GM19035 (cell line): ENCODE data around the gene NGB.
"Not testable (repeated sequence)": the region's sequence is repeated elsewhere in the genome, so short reads cannot be mapped to it uniquely, and the experiment has no call there.

Experiments used
- ATAC-seq: cut with Tn5 transposase; IDR thresholded peaks from one replicate; pipeline ENCODE4 v1.9.1; 2021; ENCODE audit not compliant: unreplicated experiment

Gene NGB

GRCh38 chr14:77296906-77297305 lies 25.9 kb upstream of the NGB start:
- no peak for ATAC-seq

DNA sequence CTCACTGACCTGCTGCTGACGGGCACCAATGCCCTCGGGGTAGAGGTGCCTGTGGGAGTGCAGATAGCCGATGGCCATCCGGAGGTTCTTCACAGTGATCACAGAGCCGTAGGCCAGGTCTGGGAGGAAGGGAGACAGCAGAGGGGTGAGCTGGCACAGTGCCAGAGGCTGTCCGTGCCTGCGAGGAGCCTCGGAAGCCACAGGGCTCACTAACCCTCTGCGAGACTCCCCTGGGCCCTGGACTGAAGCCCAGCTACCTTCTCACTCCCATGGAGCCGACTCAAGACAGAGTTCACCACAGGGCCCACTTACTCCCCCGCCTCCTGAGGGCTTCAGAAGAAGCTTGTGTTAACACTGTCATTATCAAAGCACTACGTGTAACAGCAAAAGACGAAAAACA lies 25.1 kb upstream of the NGB start:
- ATAC-seq, result no peak

DNA sequence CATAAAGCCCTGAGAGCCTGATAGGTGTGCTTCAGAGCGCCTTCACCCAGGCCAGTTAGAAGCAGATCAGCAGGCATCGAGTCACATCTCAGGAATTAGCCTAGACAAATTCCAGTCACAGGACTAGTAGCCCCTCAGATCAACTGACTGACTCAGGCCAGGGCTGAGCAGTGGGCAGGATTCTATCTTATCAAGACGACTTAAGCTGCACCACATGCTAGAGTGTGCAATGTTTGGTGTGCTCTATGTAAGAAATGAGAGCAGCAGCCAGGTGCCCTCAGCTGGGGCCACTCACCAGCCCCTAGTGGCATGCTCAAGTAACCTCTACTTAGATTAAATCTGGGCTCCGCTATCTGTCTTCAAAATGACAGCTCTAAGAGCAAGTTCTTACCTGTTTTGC lies 19.7 kb upstream of the NGB start:
- ATAC-seq, result no peak

GRCh38 chr14:77286576-77286975 lies 15.6 kb upstream of the NGB start:
- no peak for ATAC-seq

- no peak for ATAC-seq
Observed at GRCh38 chr14:77284466-77284865, 13.5 kb upstream of the NGB start.

DNA sequence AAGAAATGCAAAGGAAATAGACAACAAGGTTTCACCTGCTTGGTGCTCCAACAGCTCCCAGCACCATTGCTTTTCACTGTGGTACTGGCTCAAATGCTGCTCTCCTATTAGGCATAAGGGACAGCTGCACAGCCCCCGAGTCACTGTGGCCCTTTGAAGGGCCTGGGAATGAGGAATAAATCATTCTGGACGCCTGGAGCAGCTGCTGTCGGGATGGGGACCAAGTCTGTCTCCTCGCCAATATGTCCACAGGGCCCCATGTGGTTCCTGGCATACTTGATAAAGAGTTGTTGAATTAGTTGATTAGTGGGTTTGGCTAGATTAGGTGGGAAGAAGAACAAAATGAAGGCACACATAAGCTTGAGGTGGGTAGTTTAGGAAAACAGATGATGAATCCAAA lies 13.1 kb upstream of the NGB start:
- ATAC-seq, result no peak

GRCh38 chr14:77281852-77282410 lies 10.9 kb upstream of the NGB start:
- ATAC-seq, result no peak

DNA sequence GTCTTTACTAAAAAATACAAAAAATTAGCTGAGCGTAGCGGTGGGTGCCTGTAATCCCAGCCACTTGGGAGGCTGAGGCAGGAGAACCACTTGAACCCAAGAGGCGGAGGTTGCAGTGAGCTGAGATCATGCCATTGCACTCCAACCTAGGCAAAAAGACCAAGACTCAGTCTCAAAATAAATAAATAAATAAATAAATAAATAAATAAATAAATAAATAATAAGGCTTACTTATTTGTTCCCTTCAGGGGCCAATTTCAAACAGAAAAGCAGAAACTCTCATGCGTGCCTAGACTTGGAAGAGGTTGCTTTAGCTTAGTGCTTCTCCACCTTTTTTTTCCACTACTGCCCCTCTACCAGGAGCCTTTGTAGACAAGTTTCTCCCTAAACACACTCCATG lies 9.9 kb upstream of the NGB start:
- ATAC-seq, result not testable (repeated sequence)

- no peak for ATAC-seq
Observed at GRCh38 chr14:77279719-77280118, 8.7 kb upstream of the NGB start.

- no peak for ATAC-seq
Observed at GRCh38 chr14:77278461-77279230, 7.6 kb upstream of the NGB start.

GRCh38 chr14:77276959-77277358 lies 6.0 kb upstream of the NGB start:
- no peak for ATAC-seq

GRCh38 chr14:77276295-77276935 lies 5.4 kb upstream of the NGB start:
- no peak for ATAC-seq

DNA sequence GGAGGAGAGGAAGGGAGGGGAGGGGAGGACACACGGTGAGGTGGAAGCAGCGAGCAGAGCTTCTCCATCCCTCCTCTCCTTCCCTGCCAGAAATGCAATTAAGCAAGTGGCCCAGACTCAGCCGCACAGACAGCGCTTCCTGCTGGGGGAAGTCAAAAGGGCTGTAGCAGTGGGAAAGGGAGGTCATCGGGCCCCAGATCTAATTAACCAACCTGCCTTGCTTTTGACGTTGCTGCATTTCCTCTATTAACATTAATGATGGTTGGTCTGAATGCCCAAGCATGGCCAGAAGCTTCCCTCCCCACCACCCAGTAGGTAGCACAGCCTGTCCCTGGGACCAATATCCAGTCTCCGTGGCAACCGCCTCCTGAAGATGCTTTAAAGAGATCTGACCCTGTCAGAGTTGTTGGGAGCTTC lies 4.6 kb upstream of the NGB start:
- ATAC-seq, result no peak

- no peak for ATAC-seq
Observed at GRCh38 chr14:77275041-77275580, 4.1 kb upstream of the NGB start.

DNA sequence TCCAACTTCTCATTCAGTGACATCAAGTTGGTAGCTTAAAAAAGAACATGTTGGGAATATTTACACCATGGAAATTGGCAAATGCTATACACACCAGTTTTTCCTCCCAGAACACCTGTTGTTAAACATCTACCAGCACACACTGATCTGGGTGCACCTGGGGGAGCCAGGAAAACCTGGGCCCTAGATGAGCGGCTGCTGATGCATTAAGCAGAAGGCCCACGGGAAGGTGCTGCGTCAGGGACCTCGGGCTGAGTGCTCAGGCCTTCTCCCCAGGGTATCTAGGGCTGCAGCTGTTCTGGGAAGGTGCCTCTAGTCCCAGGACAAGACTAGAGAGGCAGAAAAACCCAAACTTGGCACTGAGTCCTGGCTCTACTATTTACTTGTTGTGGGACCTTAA lies 2.8 kb upstream of the NGB start:
- no peak for ATAC-seq

DNA sequence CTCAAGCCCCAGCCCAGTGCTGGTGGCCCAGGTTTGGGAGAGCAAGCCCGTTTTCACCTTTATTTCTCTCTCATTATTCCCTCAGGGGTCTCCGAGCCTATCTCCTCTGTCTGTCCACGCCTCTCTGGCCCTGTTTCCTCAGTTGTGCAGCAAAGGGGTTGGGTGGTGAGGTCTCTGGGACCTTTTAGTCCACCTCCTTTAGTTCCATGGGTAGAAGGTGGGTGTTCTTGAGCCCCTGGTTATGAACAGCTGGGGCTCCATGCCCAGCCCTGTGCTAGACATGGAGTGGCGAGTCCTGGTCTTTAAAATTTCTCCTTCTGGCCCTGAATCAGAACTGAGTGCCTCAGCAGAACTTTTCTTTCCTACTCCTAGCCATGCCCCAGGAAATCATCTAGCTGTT lies 1.3 kb upstream of the NGB start:
- ATAC-seq, result no peak

DNA sequence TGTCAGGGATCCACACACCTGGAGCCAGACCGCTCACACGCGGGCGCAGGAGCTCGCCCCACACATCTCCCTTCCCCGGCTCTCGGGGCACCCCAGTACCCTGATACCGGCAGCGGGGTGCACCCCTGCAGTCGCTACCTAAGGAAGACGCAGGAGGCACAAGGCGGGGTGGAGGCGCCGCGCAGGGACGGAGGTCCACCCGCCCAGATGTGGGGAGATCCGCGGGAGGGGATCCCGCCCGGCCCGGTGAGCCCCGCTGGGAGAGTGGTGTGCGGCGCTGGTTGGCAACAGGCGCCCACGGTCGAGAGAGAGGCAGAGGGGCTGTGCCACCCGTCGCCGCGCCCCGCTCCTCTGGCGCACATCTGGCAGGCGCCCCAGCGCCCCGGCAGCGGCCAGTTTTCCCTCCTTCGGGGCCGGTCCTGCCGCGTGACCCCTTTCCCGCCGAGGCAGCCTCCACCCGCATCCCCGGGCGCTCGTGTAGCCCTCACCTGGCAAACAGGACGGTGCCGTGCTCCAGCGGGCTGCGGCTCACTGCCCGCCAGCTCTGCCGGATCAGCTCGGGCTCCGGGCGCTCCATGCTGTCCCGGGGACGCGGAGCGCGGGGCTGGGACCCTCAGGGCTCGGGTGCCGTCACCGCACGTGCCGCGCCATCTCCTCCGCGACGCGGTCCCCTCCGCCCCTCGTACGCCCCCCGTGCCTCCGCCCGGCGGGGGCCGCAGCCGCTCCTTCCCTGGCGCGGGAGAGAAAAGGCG lies 469 bp downstream of the NGB start:
- ATAC-seq, result no peak

DNA sequence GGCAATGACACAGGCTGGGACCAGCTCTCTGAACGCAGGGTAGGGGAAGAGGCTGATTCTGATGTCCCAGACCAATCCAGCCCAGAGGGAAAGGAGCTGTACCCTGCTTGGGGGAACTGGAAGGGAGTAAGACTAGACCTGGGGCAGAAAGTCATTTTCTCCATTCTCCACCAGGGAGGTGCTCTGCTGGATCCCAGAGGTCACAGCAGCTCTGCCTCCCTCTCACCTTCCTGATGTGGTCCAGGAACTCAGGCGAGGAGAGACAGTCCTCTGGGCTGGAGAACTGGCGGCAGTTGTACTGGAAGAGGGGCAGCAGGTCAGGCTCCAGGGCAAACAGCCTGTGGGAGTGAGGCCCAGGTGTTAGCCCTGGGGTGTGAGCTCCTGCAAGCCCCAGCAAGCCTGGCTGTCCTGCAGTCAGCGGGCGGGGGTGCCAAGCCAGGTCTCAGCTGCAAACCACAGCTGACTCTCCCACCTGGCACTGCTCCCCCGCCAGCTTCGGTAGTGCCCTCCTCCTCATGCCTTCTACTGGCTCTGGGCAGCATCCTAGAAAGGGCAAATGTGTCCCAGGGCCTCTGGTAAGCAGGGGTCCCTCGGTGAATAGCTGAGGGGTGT lies 1.9 kb downstream of the NGB start:
- no peak for ATAC-seq

- no peak for ATAC-seq
Observed at GRCh38 chr14:77267937-77268699, 2.9 kb downstream of the NGB start.

DNA sequence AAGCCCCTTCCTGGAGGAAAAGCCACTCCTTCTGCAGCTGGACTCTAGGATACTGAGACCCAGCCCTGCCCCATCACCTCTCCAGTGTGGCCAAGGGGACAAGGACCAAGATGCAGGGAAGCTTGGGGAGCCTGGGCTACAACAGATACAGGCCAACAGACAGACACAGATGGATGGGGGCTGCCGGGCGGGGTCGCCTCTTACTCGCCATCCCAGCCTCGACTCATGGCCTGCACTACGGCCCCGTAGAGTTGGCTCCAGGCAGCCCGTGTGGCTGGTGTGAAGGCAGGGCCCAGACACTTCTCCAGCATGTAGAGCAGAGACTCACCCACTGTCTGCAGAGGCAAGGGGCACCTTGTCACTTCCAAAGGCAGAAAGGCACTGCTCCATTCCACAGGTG lies 4.7 kb downstream of the NGB start:
- no peak for ATAC-seq
